ENCODE measurements around the gene DLG1. TPM values are rescaled to one million over a fixed set of nuclear protein-coding genes. Genes with fewer than 3 reads are reported as not detected.
A peak's percentile ranks its signal among the peaks of the same experiment; 100 is the strongest.

Gene DLG1
- total RNA-seq, 4 donors from 2014 or later = 134 to 211 (median 152) TPM

GRCh38 chr3:197027896-197028727, 270.3 kb downstream of the DLG1 start:
- in situ Hi-C loops (cut with MboI; ENCODE audit: low pct_ligation_motif_present in 1 of 4, low pct_unique_long_range_greater_than_20kb in 1 of 4, low sequenced_read_pairs in 3 of 4) (no loop called here), intact Hi-C loops (cut with DNase I; ENCODE audit: low total_unique reads) (no loop called here)
- 93% methylated on average over 18 of the region's 22 CpGs; no CpG with 5 or more reads in 1 of the 2 donors for WGBS, 2 donors (ENCODE audit: low coverage in 1 of 2)
- Histone ChIP-seq H3K27me3 (peaks cover 9% of the 10 kb centered on the region), H3K27ac (no peak overlapping the region), H3K4me3 (peak overlapping the region in 1 of 4 donors; percentile 67), H3K36me3 (no peaks in the 10 kb centered on the region), H3K9me3 (no peaks in the 10 kb centered on the region), H3K4me1 (peaks cover 5 to 31% (median 18%) of the 10 kb centered on the region in 4 donors)
- no peak for TF ChIP-seq POLR2AphosphoS5 (IDR thresholded peaks at IDR 0.05)
- TF ChIP-seq EP300 (IDR thresholded peaks at IDR 0.05; ENCODE audit: low read depth) = no peak
- TF ChIP-seq POLR2A (IDR thresholded peaks at IDR 0.05) = no peak
- no peak for TF ChIP-seq CTCF (IDR thresholded peaks at IDR 0.05)
- no peak for DNase-seq

GRCh38 chr3:197027151-197027895, 271.1 kb downstream of the DLG1 start:
- Histone ChIP-seq H3K27me3 (peaks cover 9% of the 10 kb centered on the region), H3K4me1 (peaks cover 5 to 31% (median 18%) of the 10 kb centered on the region in 4 donors), H3K4me3 (no peak overlapping the region), H3K9me3 (no peaks in the 10 kb centered on the region), H3K27ac (no peak overlapping the region), H3K36me3 (no peaks in the 10 kb centered on the region)
- no peak for TF ChIP-seq POLR2AphosphoS5 (IDR thresholded peaks at IDR 0.05)
- TF ChIP-seq POLR2A (IDR thresholded peaks at IDR 0.05) = no peak
- no peak for TF ChIP-seq EP300 (IDR thresholded peaks at IDR 0.05; ENCODE audit: low read depth)
- TF ChIP-seq CTCF (IDR thresholded peaks at IDR 0.05) = no peak
- in situ Hi-C loops (cut with MboI; ENCODE audit: low pct_ligation_motif_present in 1 of 4, low pct_unique_long_range_greater_than_20kb in 1 of 4, low sequenced_read_pairs in 3 of 4) = no loop called here
- DNase-seq = no peak
- WGBS, 2 donors (ENCODE audit: low coverage in 1 of 2) = 95% methylated on average over 29 of the region's 29 CpGs; no CpG with 5 or more reads in 1 of the 2 donors
- intact Hi-C loops (cut with DNase I; ENCODE audit: low total_unique reads) = no loop called here

GRCh38 chr3:197026481-197026866, 271.9 kb downstream of the DLG1 start:
- H3K27ac ChIP-seq = no peak overlapping the region
- H3K4me3 ChIP-seq = no peak overlapping the region
- peaks cover 5 to 24% (median 18%) of the 10 kb centered on the region in 4 donors for H3K4me1 ChIP-seq
- no peak for TF ChIP-seq EP300 (IDR thresholded peaks at IDR 0.05; ENCODE audit: low read depth)
- no peak for TF ChIP-seq POLR2A (IDR thresholded peaks at IDR 0.05)
- TF ChIP-seq CTCF (IDR thresholded peaks at IDR 0.05) = no peak
- no peak for TF ChIP-seq POLR2AphosphoS5 (IDR thresholded peaks at IDR 0.05)
- DNase-seq = no peak
- in situ Hi-C loops (cut with MboI; ENCODE audit: low pct_ligation_motif_present in 1 of 4, low pct_unique_long_range_greater_than_20kb in 1 of 4, low sequenced_read_pairs in 3 of 4) = no loop called here
- peaks cover 9% of the 10 kb centered on the region for H3K27me3 ChIP-seq
- WGBS, 2 donors (ENCODE audit: low coverage in 1 of 2) = 94% methylated on average over 9 of the region's 9 CpGs; no CpG with 5 or more reads in 1 of the 2 donors
- no peaks in the 10 kb centered on the region for H3K36me3 ChIP-seq
- intact Hi-C loops (cut with DNase I; ENCODE audit: low total_unique reads) = no loop called here
- no peaks in the 10 kb centered on the region for H3K9me3 ChIP-seq

Measured in transverse colon (tissue), 4 donors.